ENCODE measurements around the gene SUGT1. TPM values are rescaled to one million over a fixed set of nuclear protein-coding genes. Genes with fewer than 3 reads are reported as not detected.
"Not testable (repeated sequence)": the region's sequence is repeated elsewhere in the genome, so short reads cannot be mapped to it uniquely, and the experiment has no call there.

The SUGT1 gene
- total and polyA plus RNA-seq, 7 experiments from 2014 or later, result 21.3 to 49.0 (median 36.9) TPM

- POLR2A ChIA-PET; H3K9me3 ChIP-seq (ENCODE audit: control insufficient read depth in 2 of 3, low read length in 3 of 3); H3K27ac ChIP-seq (ENCODE audit: low read depth, low read length); H3K4me1 ChIP-seq (ENCODE audit: control insufficient read depth in 2 of 2, insufficient read depth in 2 of 2, low read length in 2 of 2); intact Hi-C loops (cut with micrococcal nuclease); DNase-seq; H3K27ac Mint-ChIP-seq; H3K27me3 ChIP-seq (ENCODE audit: control insufficient read depth in 2 of 2, insufficient read depth in 2 of 2, low read length in 2 of 2); H3K36me3 ChIP-seq (ENCODE audit: control insufficient read depth in 2 of 3, insufficient read depth in 3 of 3, low read length in 3 of 3); ATAC-seq; CTCF ChIA-PET; H3K4me1 Mint-ChIP-seq; H3K4me3 Mint-ChIP-seq; H3K4me3 ChIP-seq (ENCODE audit: low read length): not testable (repeated sequence)
- Mint-ChIP-seq H3K9me3 (peaks cover 7 to 40% (median 20%) of the 10 kb centered on the region in 11 donors), H3K27me3 (peaks cover 10 to 51% (median 35%) of the 10 kb centered on the region in 5 donors), H3K36me3 (peaks cover 0 to 26% (median 11%) of the 10 kb centered on the region in 5 donors)
Observed at GRCh38 chr13:52720904-52721303, 68.3 kb downstream of the SUGT1 start.

DNA sequence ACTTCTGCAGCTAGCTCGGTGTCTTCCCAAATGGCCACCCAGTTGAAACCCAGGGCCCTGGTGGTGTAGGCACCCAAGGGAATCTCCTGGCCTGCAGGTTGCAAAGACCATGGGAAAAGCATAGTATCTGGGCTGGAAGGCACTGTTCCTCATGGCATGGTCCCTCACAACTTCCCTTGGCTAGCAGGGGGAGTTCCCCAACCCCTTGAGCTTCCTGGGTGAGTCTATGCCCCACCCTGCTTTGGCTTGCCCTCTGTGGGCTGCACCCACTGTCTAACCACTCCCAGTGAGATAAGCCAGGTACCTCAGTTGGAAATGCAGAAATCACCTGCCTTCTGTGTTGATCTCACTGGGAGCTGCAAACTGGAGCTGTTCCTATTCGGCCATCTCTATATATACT lies 68.7 kb downstream of the SUGT1 start:
- ATAC-seq; intact Hi-C loops (cut with micrococcal nuclease); H3K27ac Mint-ChIP-seq; H3K27me3 ChIP-seq (ENCODE audit: control insufficient read depth in 2 of 2, insufficient read depth in 2 of 2, low read length in 2 of 2); H3K4me3 Mint-ChIP-seq; H3K9me3 ChIP-seq (ENCODE audit: control insufficient read depth in 2 of 3, low read length in 3 of 3); DNase-seq; H3K36me3 ChIP-seq (ENCODE audit: control insufficient read depth in 2 of 3, insufficient read depth in 3 of 3, low read length in 3 of 3); CTCF ChIA-PET; POLR2A ChIA-PET; H3K27ac ChIP-seq (ENCODE audit: low read depth, low read length); H3K4me3 ChIP-seq (ENCODE audit: low read length); H3K4me1 ChIP-seq (ENCODE audit: control insufficient read depth in 2 of 2, insufficient read depth in 2 of 2, low read length in 2 of 2); H3K4me1 Mint-ChIP-seq: not testable (repeated sequence)
- H3K9me3 Mint-ChIP-seq, result peaks cover 7 to 44% (median 20%) of the 10 kb centered on the region in 11 donors
- peaks cover 12 to 50% (median 37%) of the 10 kb centered on the region in 5 donors for H3K27me3 Mint-ChIP-seq
- peaks cover 0 to 27% (median 11%) of the 10 kb centered on the region in 5 donors for H3K36me3 Mint-ChIP-seq

GRCh38 chr13:52723181-52723580 lies 70.5 kb downstream of the SUGT1 start:
- Histone ChIP-seq H3K9me3 (ENCODE audit: control insufficient read depth in 2 of 3, low read length in 3 of 3) (no peaks in the 10 kb centered on the region), H3K36me3 (ENCODE audit: control insufficient read depth in 2 of 3, insufficient read depth in 3 of 3, low read length in 3 of 3) (no peaks in the 10 kb centered on the region), H3K4me3 (ENCODE audit: low read length) (no peak overlapping the region), H3K27me3 (ENCODE audit: control insufficient read depth in 2 of 2, insufficient read depth in 2 of 2, low read length in 2 of 2) (no peaks in the 10 kb centered on the region), H3K4me1 (ENCODE audit: control insufficient read depth in 2 of 2, insufficient read depth in 2 of 2, low read length in 2 of 2) (no peaks in the 10 kb centered on the region), H3K27ac (ENCODE audit: low read depth, low read length) (no peak overlapping the region)
- CTCF ChIA-PET, result no interaction called here
- POLR2A ChIA-PET, result no interaction called here
- Mint-ChIP-seq H3K36me3 (peaks cover 0 to 21% (median 7%) of the 10 kb centered on the region in 5 donors), H3K27me3 (peaks cover 11 to 36% (median 30%) of the 10 kb centered on the region in 5 donors), H3K4me3 (no peak overlapping the region), H3K9me3 (peaks cover 6 to 37% (median 16%) of the 10 kb centered on the region in 11 donors), H3K27ac (no peak overlapping the region), H3K4me1 (no peaks in the 10 kb centered on the region)
- ATAC-seq (no peak), DNase-seq (no peak)
- intact Hi-C loops (cut with micrococcal nuclease), result no loop called here

GRCh38 chr13:52725302-52725701 lies 72.7 kb downstream of the SUGT1 start:
- no peak overlapping the region for H3K27ac ChIP-seq (ENCODE audit: low read depth, low read length)
- no peak overlapping the region for H3K4me3 ChIP-seq (ENCODE audit: low read length)
- peaks cover 0 to 18% (median 3%) of the 10 kb centered on the region in 11 donors for H3K9me3 Mint-ChIP-seq
- no peak overlapping the region for H3K27ac Mint-ChIP-seq
- ChIA-PET CTCF (no interaction called here), POLR2A (no interaction called here)
- H3K4me1 Mint-ChIP-seq, result no peaks in the 10 kb centered on the region
- no peak overlapping the region for H3K4me3 Mint-ChIP-seq
- intact Hi-C loops (cut with micrococcal nuclease), result no loop called here
- peaks cover 0 to 9% (median 3%) of the 10 kb centered on the region in 5 donors for H3K36me3 Mint-ChIP-seq
- H3K27me3 ChIP-seq (ENCODE audit: control insufficient read depth in 2 of 2, insufficient read depth in 2 of 2, low read length in 2 of 2), result no peaks in the 10 kb centered on the region
- no peaks in the 10 kb centered on the region for H3K9me3 ChIP-seq (ENCODE audit: control insufficient read depth in 2 of 3, low read length in 3 of 3)
- DNase-seq (no peak), ATAC-seq (no peak)
- H3K4me1 ChIP-seq (ENCODE audit: control insufficient read depth in 2 of 2, insufficient read depth in 2 of 2, low read length in 2 of 2), result no peaks in the 10 kb centered on the region
- peaks cover 0 to 22% (median 16%) of the 10 kb centered on the region in 5 donors for H3K27me3 Mint-ChIP-seq
- no peaks in the 10 kb centered on the region for H3K36me3 ChIP-seq (ENCODE audit: control insufficient read depth in 2 of 3, insufficient read depth in 3 of 3, low read length in 3 of 3)

DNA sequence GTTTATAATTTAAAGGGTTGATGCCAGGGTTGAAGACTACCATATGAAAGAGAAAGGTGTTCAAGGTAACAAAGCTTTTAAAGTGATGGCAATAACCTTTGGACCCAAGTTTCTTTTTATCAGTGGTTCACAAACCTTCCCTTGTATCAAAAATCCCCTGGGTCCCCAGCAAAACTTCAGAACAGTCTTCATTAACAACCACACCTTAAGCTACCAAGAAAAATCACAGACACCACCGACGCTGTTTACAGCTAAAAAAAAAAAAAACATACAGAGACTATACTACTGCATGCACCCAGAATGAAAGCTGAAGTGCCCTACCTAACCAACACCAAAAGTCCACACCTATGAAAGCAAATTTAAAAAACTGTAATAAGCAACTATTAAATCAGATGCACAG lies 73.6 kb downstream of the SUGT1 start:
- Mint-ChIP-seq H3K4me1 (no peaks in the 10 kb centered on the region), H3K9me3 (peaks cover 0 to 19% (median 4%) of the 10 kb centered on the region in 11 donors), H3K27me3 (peaks cover 2 to 30% (median 18%) of the 10 kb centered on the region in 5 donors), H3K27ac (no peak overlapping the region), H3K36me3 (peaks cover 0 to 9% (median 0%) of the 10 kb centered on the region in 5 donors), H3K4me3 (no peak overlapping the region)
- Histone ChIP-seq H3K27me3 (ENCODE audit: control insufficient read depth in 2 of 2, insufficient read depth in 2 of 2, low read length in 2 of 2) (no peaks in the 10 kb centered on the region), H3K9me3 (ENCODE audit: control insufficient read depth in 2 of 3, low read length in 3 of 3) (no peaks in the 10 kb centered on the region), H3K4me3 (ENCODE audit: low read length) (no peak overlapping the region), H3K27ac (ENCODE audit: low read depth, low read length) (no peak overlapping the region), H3K36me3 (ENCODE audit: control insufficient read depth in 2 of 3, insufficient read depth in 3 of 3, low read length in 3 of 3) (no peaks in the 10 kb centered on the region), H3K4me1 (ENCODE audit: control insufficient read depth in 2 of 2, insufficient read depth in 2 of 2, low read length in 2 of 2) (no peaks in the 10 kb centered on the region)
- ATAC-seq (no peak), DNase-seq (no peak)
- intact Hi-C loops (cut with micrococcal nuclease), result no loop called here
- CTCF ChIA-PET, result no interaction called here
- POLR2A ChIA-PET, result no interaction called here

- H3K27ac Mint-ChIP-seq, result no peak overlapping the region
- no peaks in the 10 kb centered on the region for H3K36me3 Mint-ChIP-seq
- peak overlapping the region in 1 of 10 donors; percentile 35 for H3K4me3 Mint-ChIP-seq
- ATAC-seq (no peak), DNase-seq (no peak)
- ChIA-PET POLR2A (no interaction called here), CTCF (no interaction called here)
- peaks cover 0 to 7% (median 0%) of the 10 kb centered on the region in 11 donors for H3K9me3 Mint-ChIP-seq
- intact Hi-C loops (cut with micrococcal nuclease), result no loop called here
- Histone ChIP-seq H3K27me3 (ENCODE audit: control insufficient read depth in 2 of 2, insufficient read depth in 2 of 2, low read length in 2 of 2) (peaks cover 0 to 6% of the 10 kb centered on the region in 2 donors), H3K4me3 (ENCODE audit: low read length) (no peak overlapping the region), H3K9me3 (ENCODE audit: control insufficient read depth in 2 of 3, low read length in 3 of 3) (no peaks in the 10 kb centered on the region), H3K27ac (ENCODE audit: low read depth, low read length) (no peak overlapping the region), H3K4me1 (ENCODE audit: control insufficient read depth in 2 of 2, insufficient read depth in 2 of 2, low read length in 2 of 2) (no peaks in the 10 kb centered on the region), H3K36me3 (ENCODE audit: control insufficient read depth in 2 of 3, insufficient read depth in 3 of 3, low read length in 3 of 3) (no peaks in the 10 kb centered on the region)
- peaks cover 23 to 37% (median 32%) of the 10 kb centered on the region in 5 donors for H3K27me3 Mint-ChIP-seq
- H3K4me1 Mint-ChIP-seq, result peaks cover 0 to 10% (median 4%) of the 10 kb centered on the region in 7 donors
Observed at GRCh38 chr13:52734075-52734623, 81.5 kb downstream of the SUGT1 start.

DNA sequence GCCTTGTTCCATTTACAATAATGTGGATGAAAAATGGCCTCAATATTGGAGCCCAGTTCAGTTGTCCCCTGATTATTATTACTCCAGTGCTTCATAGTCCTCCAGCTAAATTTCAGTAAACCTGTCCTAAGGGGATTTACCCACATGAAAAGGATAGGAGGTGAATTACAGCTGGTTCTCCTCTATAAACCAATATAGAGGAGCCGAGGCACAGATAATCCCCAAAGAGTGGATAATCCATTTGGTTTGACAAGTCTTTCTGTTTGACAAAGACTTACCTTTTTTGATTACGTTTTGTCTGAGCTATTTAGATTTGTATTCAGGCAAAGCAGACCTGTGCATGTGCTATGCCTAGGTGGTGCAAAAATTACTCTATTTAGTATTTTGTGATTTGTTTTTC lies 84.3 kb downstream of the SUGT1 start:
- Mint-ChIP-seq H3K4me3 (no peak overlapping the region), H3K27me3 (peaks cover 40 to 51% (median 47%) of the 10 kb centered on the region in 5 donors), H3K27ac (no peak overlapping the region), H3K4me1 (peaks cover 0 to 10% (median 5%) of the 10 kb centered on the region in 7 donors), H3K9me3 (peaks cover 0 to 10% (median 0%) of the 10 kb centered on the region in 11 donors), H3K36me3 (peaks cover 0 to 3% (median 0%) of the 10 kb centered on the region in 5 donors)
- Histone ChIP-seq H3K9me3 (ENCODE audit: control insufficient read depth in 2 of 3, low read length in 3 of 3) (no peaks in the 10 kb centered on the region), H3K27me3 (ENCODE audit: control insufficient read depth in 2 of 2, insufficient read depth in 2 of 2, low read length in 2 of 2) (peaks cover 0 to 10% of the 10 kb centered on the region in 2 donors), H3K27ac (ENCODE audit: low read depth, low read length) (no peak overlapping the region), H3K4me1 (ENCODE audit: control insufficient read depth in 2 of 2, insufficient read depth in 2 of 2, low read length in 2 of 2) (no peaks in the 10 kb centered on the region), H3K36me3 (ENCODE audit: control insufficient read depth in 2 of 3, insufficient read depth in 3 of 3, low read length in 3 of 3) (no peaks in the 10 kb centered on the region), H3K4me3 (ENCODE audit: low read length) (no peak overlapping the region)
- DNase-seq, result no peak
- no peak for ATAC-seq
- POLR2A ChIA-PET, result no interaction called here
- intact Hi-C loops (cut with micrococcal nuclease), result loop anchor here in 1 of 2 donors (5.0 kb wide), 1 partner anchor 65 kb away; no protein-coding TSS in a partner anchor
- CTCF ChIA-PET, result no interaction called here

All from naive thymus-derived CD4-positive, alpha-beta T cell (primary cell).